ENCODE data around the gene RHBDD3. TPM values are rescaled to one million over a fixed set of nuclear protein-coding genes. Genes with fewer than 3 reads are reported as not detected.
"Not testable (repeated sequence)": the region's sequence is repeated elsewhere in the genome, so short reads cannot be mapped to it uniquely, and the experiment has no call there.

Gene RHBDD3
- total RNA-seq, 1 donor from 2014 or later = 58.0 TPM

DNA sequence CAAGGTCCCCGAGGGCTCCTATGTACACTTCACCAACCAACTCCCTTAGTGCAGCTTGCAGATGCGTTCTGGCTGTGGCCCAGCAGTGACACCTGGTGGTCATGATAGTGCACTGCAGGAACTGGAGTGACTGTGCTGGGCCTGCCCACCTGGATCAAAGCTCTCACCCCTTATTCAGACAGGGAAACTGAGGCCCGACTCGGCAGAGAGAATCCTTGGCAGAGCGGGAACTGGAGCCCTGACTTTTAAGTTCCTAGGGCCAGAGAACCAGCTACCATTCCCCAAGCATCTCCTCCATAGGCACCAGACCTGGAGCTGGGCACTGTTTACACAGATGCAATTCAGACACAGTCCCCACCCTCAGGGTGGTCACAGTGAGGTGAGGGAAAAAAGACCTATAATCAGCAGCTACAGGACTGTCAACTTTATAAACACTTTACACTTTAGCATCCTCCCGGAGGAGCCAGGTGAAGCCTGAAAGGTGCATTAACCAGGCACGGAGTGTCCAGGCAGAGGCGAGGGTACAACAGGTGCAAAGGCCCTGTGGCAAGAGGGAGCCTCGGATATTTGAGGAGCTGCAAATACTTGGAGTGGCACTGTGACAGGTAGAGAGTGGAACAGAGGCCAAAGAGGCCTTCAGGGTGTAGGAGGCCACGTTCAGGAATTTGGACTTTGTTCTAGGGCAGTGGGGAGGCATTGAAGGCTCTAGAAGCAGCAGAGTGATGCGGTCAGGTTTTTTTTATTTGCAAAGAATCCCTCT lies 22.0 kb downstream of the RHBDD3 start:
- TF ChIP-seq, protein P1, sequence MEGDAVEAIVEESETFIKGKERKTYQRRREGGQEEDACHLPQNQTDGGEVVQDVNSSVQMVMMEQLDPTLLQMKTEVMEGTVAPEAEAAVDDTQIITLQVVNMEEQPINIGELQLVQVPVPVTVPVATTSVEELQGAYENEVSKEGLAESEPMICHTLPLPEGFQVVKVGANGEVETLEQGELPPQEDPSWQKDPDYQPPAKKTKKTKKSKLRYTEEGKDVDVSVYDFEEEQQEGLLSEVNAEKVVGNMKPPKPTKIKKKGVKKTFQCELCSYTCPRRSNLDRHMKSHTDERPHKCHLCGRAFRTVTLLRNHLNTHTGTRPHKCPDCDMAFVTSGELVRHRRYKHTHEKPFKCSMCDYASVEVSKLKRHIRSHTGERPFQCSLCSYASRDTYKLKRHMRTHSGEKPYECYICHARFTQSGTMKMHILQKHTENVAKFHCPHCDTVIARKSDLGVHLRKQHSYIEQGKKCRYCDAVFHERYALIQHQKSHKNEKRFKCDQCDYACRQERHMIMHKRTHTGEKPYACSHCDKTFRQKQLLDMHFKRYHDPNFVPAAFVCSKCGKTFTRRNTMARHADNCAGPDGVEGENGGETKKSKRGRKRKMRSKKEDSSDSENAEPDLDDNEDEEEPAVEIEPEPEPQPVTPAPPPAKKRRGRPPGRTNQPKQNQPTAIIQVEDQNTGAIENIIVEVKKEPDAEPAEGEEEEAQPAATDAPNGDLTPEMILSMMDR (IDR thresholded peaks at IDR 0.05; ENCODE audit: unreplicated experiment) = peak; percentile 96
- Mint-ChIP-seq H3K27ac (no peak overlapping the region), H3K36me3 (peaks cover 31% of the 10 kb centered on the region), H3K9me3 (peaks cover 26% of the 10 kb centered on the region), H3K4me3 (no peak overlapping the region), H3K4me1 (no peaks in the 10 kb centered on the region), H3K27me3 (ENCODE audit: low read depth) (no peaks in the 10 kb centered on the region)
- peak in 1 of 2 experiments; percentile 81 for DNase-seq (ENCODE audit: low spot score in 2 of 2, unreplicated experiment in 2 of 2)

- DNase-seq (ENCODE audit: low spot score in 2 of 2, unreplicated experiment in 2 of 2) = no peak
- Mint-ChIP-seq H3K27me3 (ENCODE audit: low read depth) (no peaks in the 10 kb centered on the region), H3K9me3 (peaks cover 31% of the 10 kb centered on the region), H3K4me3 (no peak overlapping the region), H3K27ac (no peak overlapping the region), H3K4me1 (no peaks in the 10 kb centered on the region), H3K36me3 (peaks cover 39% of the 10 kb centered on the region)
- TF ChIP-seq, protein P1 (IDR thresholded peaks at IDR 0.05; ENCODE audit: unreplicated experiment) = no peak
These were observed 22.8 kb downstream of the RHBDD3 start for GRCh38 chr22:29244785-29245625.

- no peaks in the 10 kb centered on the region for H3K27me3 Mint-ChIP-seq (ENCODE audit: low read depth)
- H3K4me1 Mint-ChIP-seq = no peaks in the 10 kb centered on the region
- H3K36me3 Mint-ChIP-seq = peaks cover 45% of the 10 kb centered on the region
- DNase-seq (ENCODE audit: low spot score in 2 of 2, unreplicated experiment in 2 of 2) = no peak
- H3K9me3 Mint-ChIP-seq = peaks cover 38% of the 10 kb centered on the region
- no peak overlapping the region for H3K4me3 Mint-ChIP-seq
- no peak overlapping the region for H3K27ac Mint-ChIP-seq
- TF ChIP-seq, protein P1 (IDR thresholded peaks at IDR 0.05; ENCODE audit: unreplicated experiment) = no peak
These were observed 23.8 kb downstream of the RHBDD3 start for GRCh38 chr22:29243874-29244446.

DNA sequence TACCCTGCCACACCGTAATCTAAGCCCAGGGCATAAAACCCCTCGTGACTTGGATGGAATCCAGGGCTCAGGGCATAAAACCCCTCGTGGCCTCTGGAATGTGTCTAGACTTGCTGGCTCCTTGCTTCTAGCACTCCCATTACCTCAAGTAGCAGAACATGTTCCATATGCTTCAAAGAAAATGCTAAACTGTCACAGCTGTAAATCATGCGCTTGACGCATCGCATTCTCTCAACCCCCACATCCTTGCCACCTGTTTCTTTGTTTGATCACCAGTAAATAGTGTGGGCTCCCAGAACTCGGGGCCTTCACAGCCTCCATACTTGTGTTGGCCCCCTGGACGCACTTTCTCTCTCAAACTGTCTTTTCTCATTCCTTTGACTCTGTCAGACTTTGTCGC lies 27.3 kb downstream of the RHBDD3 start:
- peaks cover 49% of the 10 kb centered on the region for H3K36me3 Mint-ChIP-seq
- DNase-seq (ENCODE audit: low spot score in 2 of 2, unreplicated experiment in 2 of 2); H3K4me1 Mint-ChIP-seq; H3K27ac Mint-ChIP-seq; H3K27me3 Mint-ChIP-seq (ENCODE audit: low read depth); H3K4me3 Mint-ChIP-seq: not testable (repeated sequence)
- H3K9me3 Mint-ChIP-seq = peaks cover 42% of the 10 kb centered on the region

GRCh38 chr22:29233277-29233877 lies 34.4 kb downstream of the RHBDD3 start:
- Mint-ChIP-seq H3K27ac (no peak overlapping the region), H3K36me3 (peaks cover 6% of the 10 kb centered on the region), H3K4me3 (no peak overlapping the region), H3K4me1 (no peaks in the 10 kb centered on the region), H3K27me3 (ENCODE audit: low read depth) (no peaks in the 10 kb centered on the region), H3K9me3 (peaks cover 10% of the 10 kb centered on the region)
- TF ChIP-seq, protein P1 (IDR thresholded peaks at IDR 0.05; ENCODE audit: unreplicated experiment) = no peak
- DNase-seq (ENCODE audit: low spot score in 2 of 2, unreplicated experiment in 2 of 2) = no peak

Data from mesothelial cell of epicardium (in vitro differentiated cells).